ENCODE results near the gene PLIN4.
"Not testable (repeated sequence)": the region's sequence is repeated elsewhere in the genome, so short reads cannot be mapped to it uniquely, and the experiment has no call there.

Gene PLIN4

GRCh38 chr19:4547303-4548237 is 29.3 kb upstream of the PLIN4 start:
- no peak for DNase-seq

GRCh38 chr19:4543842-4544647 is 25.8 kb upstream of the PLIN4 start:
- DNase-seq, result no peak

GRCh38 chr19:4542896-4543841 is 24.9 kb upstream of the PLIN4 start:
- no peak for DNase-seq

- DNase-seq, result not testable (repeated sequence)
Measured at GRCh38 chr19:4541806-4542145, 23.5 kb upstream of the PLIN4 start.

GRCh38 chr19:4541114-4541805 is 23.0 kb upstream of the PLIN4 start:
- no peak for DNase-seq

GRCh38 chr19:4539693-4540581 is 21.7 kb upstream of the PLIN4 start, which contains the start of gene LRG1:
Gene LRG1 (minus strand): TSS chr19:4540036. CDS start chr19:4540013, 23 bp downstream.
- DNase-seq, result no peak

GRCh38 chr19:4539169-4539692 is 20.9 kb upstream of the PLIN4 start:
- no peak for DNase-seq

GRCh38 chr19:4538601-4538954 is 20.3 kb upstream of the PLIN4 start:
- no peak for DNase-seq

- no peak for DNase-seq
Measured at GRCh38 chr19:4537953-4538600, 19.8 kb upstream of the PLIN4 start.

GRCh38 chr19:4536798-4537197 is 18.5 kb upstream of the PLIN4 start:
- DNase-seq, result no peak

GRCh38 chr19:4534836-4535658 is 16.8 kb upstream of the PLIN4 start, which contains the start of gene PLIN5:
Gene PLIN5 (minus strand): TSS chr19:4535224. CDS start chr19:4534074, 1,150 bp downstream.
- DNase-seq, result peak; percentile 43

- no peak for DNase-seq
Measured at GRCh38 chr19:4533835-4534424, 15.6 kb upstream of the PLIN4 start.

GRCh38 chr19:4533334-4533733 is 15.0 kb upstream of the PLIN4 start:
- DNase-seq, result no peak

- DNase-seq, result no peak
Measured at GRCh38 chr19:4531562-4532165, 13.4 kb upstream of the PLIN4 start.

GRCh38 chr19:4529924-4530522 is 11.7 kb upstream of the PLIN4 start:
- DNase-seq, result no peak

- DNase-seq, result no peak
Measured at GRCh38 chr19:4528843-4529242, 10.6 kb upstream of the PLIN4 start.

GRCh38 chr19:4527377-4527776 is 9.1 kb upstream of the PLIN4 start:
- DNase-seq, result not testable (repeated sequence)

- no peak for DNase-seq
Measured at GRCh38 chr19:4525563-4526002, 7.3 kb upstream of the PLIN4 start.

Measured in stimulated activated CD4-positive, alpha-beta T cell treated with anti-CD3 and anti-CD28 coated beads, Interleukin-12 subunit alpha, Interleukin-12 subunit beta, amount 100 ng/mL, for 4 hours (primary cell).